Mononuclear cell (primary cell): ENCODE results near the gene EPHB2. TPM values are rescaled to one million over a fixed set of nuclear protein-coding genes. Genes with fewer than 3 reads are reported as not detected.

Experiments used
- H3K27me3 ChIP-seq: 2 replicates; pipeline ENCODE4 v1.6.0; 2011; ENCODE audit warnings: low read length, control low read depth; ENCODE audit not compliant: insufficient read depth
- H3K4me1 ChIP-seq: 2 replicates; pipeline ENCODE4 v1.5.1; 2011; ENCODE audit warnings: mild to moderate bottlenecking, low read length, control low read depth; ENCODE audit not compliant: insufficient read depth
- H3K4me3 ChIP-seq: 2 replicates; pipeline ENCODE4 v1.5.1; 2011; ENCODE audit warnings: mild to moderate bottlenecking, low read length, moderate library complexity
- H3K9me3 ChIP-seq: 2 replicates; pipeline ENCODE4 v1.5.1; 2011; ENCODE audit warnings: low read depth, mild to moderate bottlenecking, control low read depth, low read length
- total RNA-seq: library from RNA; depleted of rRNA; stranded (reverse); fragments of >200 nt; gene quantifications from one replicate; pipeline ENCODE4 v1.2.3, GENCODE V29; 2012

EPHB2 gene
- total RNA-seq, 1 donor, result 1.0 TPM

- H3K27me3 ChIP-seq, result no peaks in the 10 kb centered on the region
- H3K9me3 ChIP-seq, result no peaks in the 10 kb centered on the region
- no peaks in the 10 kb centered on the region for H3K4me1 ChIP-seq
- H3K4me3 ChIP-seq, result no peak overlapping the region
Measured at GRCh38 chr1:22800629-22801028, 90.0 kb downstream of the EPHB2 start.

- H3K4me3 ChIP-seq, result no peak overlapping the region
- H3K4me1 ChIP-seq, result no peaks in the 10 kb centered on the region
- no peaks in the 10 kb centered on the region for H3K27me3 ChIP-seq
- no peaks in the 10 kb centered on the region for H3K9me3 ChIP-seq
Measured at GRCh38 chr1:22801347-22801746, 90.7 kb downstream of the EPHB2 start.

- no peak overlapping the region for H3K4me3 ChIP-seq
- H3K9me3 ChIP-seq, result no peaks in the 10 kb centered on the region
- no peaks in the 10 kb centered on the region for H3K4me1 ChIP-seq
- no peaks in the 10 kb centered on the region for H3K27me3 ChIP-seq
Measured at GRCh38 chr1:22801761-22802160, 91.1 kb downstream of the EPHB2 start.

- Histone ChIP-seq H3K27me3 (no peaks in the 10 kb centered on the region), H3K4me1 (no peaks in the 10 kb centered on the region), H3K4me3 (no peak overlapping the region), H3K9me3 (no peaks in the 10 kb centered on the region)
Measured at GRCh38 chr1:22803833-22804232, 93.2 kb downstream of the EPHB2 start.

GRCh38 chr1:22804406-22804805 lies 93.8 kb downstream of the EPHB2 start:
- H3K9me3 ChIP-seq, result no peaks in the 10 kb centered on the region
- H3K27me3 ChIP-seq, result no peaks in the 10 kb centered on the region
- H3K4me1 ChIP-seq, result no peaks in the 10 kb centered on the region
- no peak overlapping the region for H3K4me3 ChIP-seq

GRCh38 chr1:22804969-22805671 lies 94.5 kb downstream of the EPHB2 start:
- H3K4me3 ChIP-seq, result no peak overlapping the region
- H3K4me1 ChIP-seq, result no peaks in the 10 kb centered on the region
- no peaks in the 10 kb centered on the region for H3K9me3 ChIP-seq
- no peaks in the 10 kb centered on the region for H3K27me3 ChIP-seq

- H3K9me3 ChIP-seq, result no peaks in the 10 kb centered on the region
- no peaks in the 10 kb centered on the region for H3K27me3 ChIP-seq
- H3K4me1 ChIP-seq, result no peaks in the 10 kb centered on the region
- no peak overlapping the region for H3K4me3 ChIP-seq
Measured at GRCh38 chr1:22805672-22806038, 95.0 kb downstream of the EPHB2 start.

- Histone ChIP-seq H3K9me3 (no peaks in the 10 kb centered on the region), H3K4me1 (no peaks in the 10 kb centered on the region), H3K4me3 (no peak overlapping the region), H3K27me3 (no peaks in the 10 kb centered on the region)
Measured at GRCh38 chr1:22806584-22806983, 95.9 kb downstream of the EPHB2 start.

GRCh38 chr1:22807340-22807739 lies 96.7 kb downstream of the EPHB2 start:
- no peaks in the 10 kb centered on the region for H3K27me3 ChIP-seq
- H3K4me3 ChIP-seq, result no peak overlapping the region
- no peaks in the 10 kb centered on the region for H3K9me3 ChIP-seq
- no peaks in the 10 kb centered on the region for H3K4me1 ChIP-seq

- H3K9me3 ChIP-seq, result no peaks in the 10 kb centered on the region
- H3K4me1 ChIP-seq, result no peaks in the 10 kb centered on the region
- no peak overlapping the region for H3K4me3 ChIP-seq
- no peaks in the 10 kb centered on the region for H3K27me3 ChIP-seq
Measured at GRCh38 chr1:22808186-22808675, 97.6 kb downstream of the EPHB2 start.

GRCh38 chr1:22808676-22809483 lies 98.2 kb downstream of the EPHB2 start:
- H3K27me3 ChIP-seq, result no peaks in the 10 kb centered on the region
- no peaks in the 10 kb centered on the region for H3K4me1 ChIP-seq
- H3K9me3 ChIP-seq, result no peaks in the 10 kb centered on the region
- H3K4me3 ChIP-seq, result no peak overlapping the region

GRCh38 chr1:22809783-22810182 lies 99.1 kb downstream of the EPHB2 start:
- H3K9me3 ChIP-seq, result no peaks in the 10 kb centered on the region
- H3K27me3 ChIP-seq, result no peaks in the 10 kb centered on the region
- H3K4me1 ChIP-seq, result no peaks in the 10 kb centered on the region
- H3K4me3 ChIP-seq, result no peak overlapping the region

GRCh38 chr1:22810378-22810777 lies 99.7 kb downstream of the EPHB2 start:
- Histone ChIP-seq H3K4me1 (no peaks in the 10 kb centered on the region), H3K9me3 (no peaks in the 10 kb centered on the region), H3K27me3 (no peaks in the 10 kb centered on the region), H3K4me3 (no peak overlapping the region)

- Histone ChIP-seq H3K27me3 (no peaks in the 10 kb centered on the region), H3K4me3 (no peak overlapping the region), H3K4me1 (no peaks in the 10 kb centered on the region), H3K9me3 (no peaks in the 10 kb centered on the region)
Measured at GRCh38 chr1:22812092-22812880, 101.6 kb downstream of the EPHB2 start.
